Activated B cell treated with CpG ODN at 0.5 μM for 24 hours (primary cell): Measurements from ENCODE around the gene SEC24D. TPM values are rescaled to one million over a fixed set of nuclear protein-coding genes. Genes with fewer than 3 reads are reported as not detected.

Experiments
- ATAC-seq: fragments of 200-7000 bp; cut with Tn5 transposase; one replicate; pipeline ENCODE4 v1.10.0; 2021; ENCODE audit warnings: low read depth, mild to moderate bottlenecking, moderate library complexity
- CTCF ChIA-PET: fragments of 350-600 bp; sonication (Branson Sonifier 250); formaldehyde crosslinking; loops from one replicate; lab custom pipeline; 2021; ENCODE audit warnings: antibody characterized with exemption; lab: Charles Lee
- POLR2A ChIA-PET: fragments of 350-600 bp; sonication (Branson Sonifier 250); formaldehyde crosslinking; loops from one replicate; lab custom pipeline; 2021; ENCODE audit warnings: antibody characterized with exemption; lab: Charles Lee
- DNase-seq: peaks from one replicate; pipeline ENCODE4 v3.0.0; 2022
- H3K27ac Mint-ChIP-seq: one replicate; pipeline ENCODE4 v1.8.0; 2020; ENCODE audit warnings: mixed read lengths
- H3K27me3 Mint-ChIP-seq: one replicate; pipeline ENCODE4 v1.8.0; 2021; ENCODE audit warnings: mixed read lengths
- H3K36me3 Mint-ChIP-seq: one replicate; pipeline ENCODE4 v1.8.0; 2021; ENCODE audit warnings: low read depth, mixed read lengths
- H3K4me1 Mint-ChIP-seq: one replicate; pipeline ENCODE4 v1.8.0; 2021; ENCODE audit warnings: mixed read lengths
- H3K4me3 Mint-ChIP-seq: one replicate; pipeline ENCODE4 v1.8.0; 2020; ENCODE audit warnings: mild to moderate bottlenecking, mixed read lengths
- H3K9me3 Mint-ChIP-seq: one replicate; pipeline ENCODE4 v1.8.0; 2020; ENCODE audit warnings: mixed read lengths
- CTCF ChIP-seq: fragments of 200-600 bp; IDR thresholded peaks from one replicate; pipeline ENCODE4 v1.8.0; 2022; ENCODE audit warnings: antibody characterized with exemption, mild to moderate bottlenecking
- intact Hi-C: fragments of 100-400 bp; cut with micrococcal nuclease; formaldehyde crosslinking; loops from one replicate; pipeline ENCODE4 v1.15.1; 2024
- total RNA-seq: library from RNA; stranded (reverse); gene quantifications from 2 replicates; pipeline ENCODE4 v1.2.3, GENCODE V29; 2022

Gene SEC24D
- total RNA-seq, 1 donor from 2014 or later = 19.4 TPM

- CTCF ChIA-PET = no interaction called here
- TF ChIP-seq CTCF = no peak
- no peaks in the 10 kb centered on the region for H3K36me3 Mint-ChIP-seq
- H3K9me3 Mint-ChIP-seq = no peaks in the 10 kb centered on the region
- intact Hi-C loops = no loop called here
- H3K4me1 Mint-ChIP-seq = peaks cover 2% of the 10 kb centered on the region
- ATAC-seq = no peak
- POLR2A ChIA-PET = no interaction called here
- no peaks in the 10 kb centered on the region for H3K27me3 Mint-ChIP-seq
- no peak overlapping the region for H3K27ac Mint-ChIP-seq
- DNase-seq = no peak
- H3K4me3 Mint-ChIP-seq = no peak overlapping the region
Observed at GRCh38 chr4:118776157-118776954, 59.6 kb downstream of the SEC24D start.

GRCh38 chr4:118775405-118775804, 60.5 kb downstream of the SEC24D start:
- no peaks in the 10 kb centered on the region for H3K9me3 Mint-ChIP-seq
- POLR2A ChIA-PET = no interaction called here
- intact Hi-C loops = no loop called here
- H3K27me3 Mint-ChIP-seq = no peaks in the 10 kb centered on the region
- H3K27ac Mint-ChIP-seq = no peak overlapping the region
- no peaks in the 10 kb centered on the region for H3K36me3 Mint-ChIP-seq
- ATAC-seq = no peak
- peaks cover 2% of the 10 kb centered on the region for H3K4me1 Mint-ChIP-seq
- no peak overlapping the region for H3K4me3 Mint-ChIP-seq
- no peak for DNase-seq
- no peak for TF ChIP-seq CTCF
- CTCF ChIA-PET = interaction anchor here (1.5 kb wide), 1 partner anchor 89 kb away, joined by 6 read pairs; no protein-coding TSS in a partner anchor

- DNase-seq = no peak
- no peak overlapping the region for H3K27ac Mint-ChIP-seq
- ChIA-PET CTCF (interaction anchor here (1.5 kb wide), 1 partner anchor 90 kb away, joined by 6 read pairs; no protein-coding TSS in a partner anchor), POLR2A (no interaction called here)
- TF ChIP-seq CTCF = no peak
- intact Hi-C loops = no loop called here
- H3K4me1 Mint-ChIP-seq = peaks cover 2% of the 10 kb centered on the region
- H3K36me3 Mint-ChIP-seq = no peaks in the 10 kb centered on the region
- H3K4me3 Mint-ChIP-seq = no peak overlapping the region
- H3K9me3 Mint-ChIP-seq = no peaks in the 10 kb centered on the region
- H3K27me3 Mint-ChIP-seq = no peaks in the 10 kb centered on the region
- no peak for ATAC-seq
Observed at GRCh38 chr4:118774989-118775388, 60.9 kb downstream of the SEC24D start.

- Mint-ChIP-seq H3K27ac (no peak overlapping the region), H3K4me1 (peaks cover 2% of the 10 kb centered on the region), H3K9me3 (no peaks in the 10 kb centered on the region), H3K4me3 (no peak overlapping the region), H3K27me3 (no peaks in the 10 kb centered on the region), H3K36me3 (peaks cover 3% of the 10 kb centered on the region)
- TF ChIP-seq CTCF = no peak
- ChIA-PET POLR2A (no interaction called here), CTCF (interaction anchor here (0.9 to 1.5 kb wide), 3 partner anchors 32 to 90 kb away, joined by 3 to 6 read pairs (median 3); no protein-coding TSS in a partner anchor)
- DNase-seq (no peak), ATAC-seq (no peak)
- intact Hi-C loops = no loop called here
Observed at GRCh38 chr4:118774321-118774720, 61.6 kb downstream of the SEC24D start.

GRCh38 chr4:118773429-118773792, 62.5 kb downstream of the SEC24D start:
- ChIA-PET POLR2A (no interaction called here), CTCF (interaction anchor here (0.7 to 1.0 kb wide), 3 partner anchors 30 to 73 kb away, joined by 3 read pairs; no protein-coding TSS in a partner anchor)
- TF ChIP-seq CTCF = no peak
- ATAC-seq = no peak
- H3K27ac Mint-ChIP-seq = no peak overlapping the region
- peaks cover 2% of the 10 kb centered on the region for H3K4me1 Mint-ChIP-seq
- H3K27me3 Mint-ChIP-seq = no peaks in the 10 kb centered on the region
- DNase-seq = no peak
- no peak overlapping the region for H3K4me3 Mint-ChIP-seq
- H3K9me3 Mint-ChIP-seq = no peaks in the 10 kb centered on the region
- intact Hi-C loops = loop anchor here (2.0 kb wide), 1 partner anchor 513 kb away; no protein-coding TSS in a partner anchor
- H3K36me3 Mint-ChIP-seq = peaks cover 3% of the 10 kb centered on the region
